Mesenchymal stem cell (in vitro differentiated cells and primary cell): ENCODE results near the gene BAIAP2.

Experiments used
- DNase-seq: peaks from one replicate; pipeline ENCODE4 v3.0.0-alpha.2; 2013
- H2AFZ ChIP-seq: one replicate; pipeline ENCODE4 v1.6.1; 2013; ENCODE audit warnings: low read depth, mild to moderate bottlenecking, control low read depth, inconsistent platforms, low read length, moderate library complexity
- H2AK5ac ChIP-seq: 2 replicates; pipeline ENCODE4 v1.6.1; 2013; ENCODE audit warnings: low read length, moderate library complexity, mild to moderate bottlenecking, inconsistent platforms; ENCODE audit not compliant: severe bottlenecking
- H2BK120ac ChIP-seq: one replicate; pipeline ENCODE4 v1.6.1; 2013; ENCODE audit warnings: low read depth, mild to moderate bottlenecking, inconsistent platforms, low read length, moderate library complexity
- H2BK12ac ChIP-seq, 2 experiments: one replicate each; pipeline ENCODE4 v1.6.1; 2013; ENCODE audit warnings: inconsistent platforms in 2 of 2, low read length in 2 of 2, mild to moderate bottlenecking in 2 of 2, moderate library complexity in 2 of 2, control low read depth in 1 of 2
- H2BK15ac ChIP-seq: one replicate; pipeline ENCODE4 v1.6.1; 2013; ENCODE audit warnings: mild to moderate bottlenecking, low read depth, inconsistent platforms; ENCODE audit not compliant: poor library complexity, severe bottlenecking
- H2BK5ac ChIP-seq: 2 replicates; pipeline ENCODE4 v1.6.1; 2013; ENCODE audit warnings: low read depth, mild to moderate bottlenecking, low read length, control low read depth, inconsistent platforms; ENCODE audit not compliant: poor library complexity, severe bottlenecking
- H3K14ac ChIP-seq, 2 experiments: one replicate each; pipeline ENCODE4 v1.6.1; 2013; ENCODE audit warnings: inconsistent platforms in 2 of 2, low read length in 2 of 2, control low read depth in 1 of 2, mild to moderate bottlenecking in 1 of 2, moderate library complexity in 1 of 2
- H3K18ac ChIP-seq, 2 experiments: one replicate each; pipeline ENCODE4 v1.6.1; 2013; ENCODE audit warnings: inconsistent platforms in 2 of 2, low read length in 2 of 2, control low read depth in 1 of 2, low read depth in 1 of 2, mild to moderate bottlenecking in 1 of 2
- H3K23ac ChIP-seq, 2 experiments: one replicate each; pipeline ENCODE4 v1.6.1; 2013; ENCODE audit warnings: inconsistent platforms in 2 of 2, low read length in 2 of 2, mild to moderate bottlenecking in 2 of 2, moderate library complexity in 2 of 2, control low read depth in 1 of 2
- H3K27ac ChIP-seq: 2 replicates; pipeline ENCODE4 v1.5.1; 2013; ENCODE audit warnings: mild to moderate bottlenecking, moderate library complexity, low read length, control low read depth, inconsistent platforms; ENCODE audit not compliant: poor library complexity, severe bottlenecking
- H3K27me3 ChIP-seq, 2 experiments: 2 replicates each; pipeline versions ENCODE4 v1.6.1 to v1.7.0; 2013; ENCODE audit warnings: low read length in 2 of 2, mild to moderate bottlenecking in 2 of 2, moderate library complexity in 2 of 2, control low read depth in 1 of 2, inconsistent platforms in 1 of 2; ENCODE audit not compliant: control insufficient read depth in 1 of 2, insufficient read depth in 1 of 2
- H3K36me3 ChIP-seq, 2 experiments: 2 replicates each; pipeline versions ENCODE4 v1.6.1 to v1.7.0; 2013; ENCODE audit warnings: low read length in 2 of 2, control low read depth in 1 of 2, inconsistent platforms in 1 of 2, low read depth in 1 of 2, mild to moderate bottlenecking in 1 of 2; ENCODE audit not compliant: insufficient read depth in 2 of 2, control insufficient read depth in 1 of 2
- H3K4ac ChIP-seq, 2 experiments: one replicate each; pipeline ENCODE4 v1.6.1; 2013; ENCODE audit warnings: inconsistent platforms in 2 of 2, low read length in 2 of 2, mild to moderate bottlenecking in 2 of 2, moderate library complexity in 2 of 2, control low read depth in 1 of 2, low read depth in 1 of 2
- H3K4me1 ChIP-seq: 2 replicates; pipeline ENCODE4 v1.6.1; 2013; ENCODE audit warnings: low read depth, low read length, control low read depth; ENCODE audit not compliant: control insufficient read depth, insufficient read depth
- H3K4me2 ChIP-seq: 2 replicates; pipeline ENCODE4 v1.6.1; 2013; ENCODE audit warnings: low read length, mild to moderate bottlenecking, inconsistent platforms; ENCODE audit not compliant: poor library complexity, severe bottlenecking
- H3K4me3 ChIP-seq, 2 experiments: 2 replicates each; pipeline versions ENCODE4 v1.5.1 to v1.7.0; 2013; ENCODE audit warnings: low read length in 2 of 2, mild to moderate bottlenecking in 2 of 2, control low read depth in 1 of 2, low read depth in 1 of 2; ENCODE audit not compliant: insufficient read depth in 1 of 2
- H3K79me1 ChIP-seq: replicated peaks from 2 replicates; pipeline ENCODE4 v1.6.1; 2013; ENCODE audit warnings: mild to moderate bottlenecking, control low read depth, low read length, inconsistent platforms; ENCODE audit not compliant: poor library complexity, severe bottlenecking
- H3K9ac ChIP-seq: 2 replicates; pipeline ENCODE4 v1.7.0; 2013; ENCODE audit warnings: mild to moderate bottlenecking, low read length, moderate library complexity
- H3K9me3 ChIP-seq: 2 replicates; pipeline ENCODE4 v1.7.0; 2013; ENCODE audit warnings: mild to moderate bottlenecking, low read length; ENCODE audit not compliant: control insufficient read depth
- H4K8ac ChIP-seq: one replicate; pipeline ENCODE4 v1.6.1; 2013; ENCODE audit warnings: inconsistent platforms, mild to moderate bottlenecking, low read length, moderate library complexity
- H4K91ac ChIP-seq: one replicate; pipeline ENCODE4 v1.6.1; 2013; ENCODE audit warnings: mild to moderate bottlenecking, low read length, inconsistent platforms
- WGBS: methylation state at CpG from one replicate; pipeline ENCODE4 v1.1.7; 2013; ENCODE audit warnings: mixed read lengths; 5-methylcytosine and 5-hydroxymethylcytosine counted together

BAIAP2 gene

GRCh38 chr17:81123052-81124048, 88.4 kb downstream of the BAIAP2 start:
- H3K23ac ChIP-seq = no peak overlapping the region
- H3K27ac ChIP-seq = no peak overlapping the region
- H4K91ac ChIP-seq = no peak overlapping the region
- no peak overlapping the region for H2AK5ac ChIP-seq
- no peak overlapping the region for H3K4me3 ChIP-seq
- H4K8ac ChIP-seq = no peak overlapping the region
- peaks cover 3 to 71% of the 10 kb centered on the region in 2 experiments for H3K27me3 ChIP-seq
- no peak overlapping the region for H2BK5ac ChIP-seq
- H3K4ac ChIP-seq = no peak overlapping the region
- no peak for DNase-seq
- no peaks in the 10 kb centered on the region for H3K36me3 ChIP-seq
- no peak overlapping the region for H3K4me2 ChIP-seq
- no peak overlapping the region for H2BK120ac ChIP-seq
- no peak overlapping the region for H2AFZ ChIP-seq
- H3K4me1 ChIP-seq = peaks cover 21% of the 10 kb centered on the region
- no peak overlapping the region for H2BK15ac ChIP-seq
- WGBS = 90% methylated on average over 39 of the region's 39 CpGs
- no peaks in the 10 kb centered on the region for H3K9me3 ChIP-seq
- no peaks in the 10 kb centered on the region for H3K79me1 ChIP-seq
- H3K14ac ChIP-seq = no peak overlapping the region
- no peak overlapping the region for H2BK12ac ChIP-seq
- H3K9ac ChIP-seq = no peak overlapping the region
- no peak overlapping the region for H3K18ac ChIP-seq

DNA sequence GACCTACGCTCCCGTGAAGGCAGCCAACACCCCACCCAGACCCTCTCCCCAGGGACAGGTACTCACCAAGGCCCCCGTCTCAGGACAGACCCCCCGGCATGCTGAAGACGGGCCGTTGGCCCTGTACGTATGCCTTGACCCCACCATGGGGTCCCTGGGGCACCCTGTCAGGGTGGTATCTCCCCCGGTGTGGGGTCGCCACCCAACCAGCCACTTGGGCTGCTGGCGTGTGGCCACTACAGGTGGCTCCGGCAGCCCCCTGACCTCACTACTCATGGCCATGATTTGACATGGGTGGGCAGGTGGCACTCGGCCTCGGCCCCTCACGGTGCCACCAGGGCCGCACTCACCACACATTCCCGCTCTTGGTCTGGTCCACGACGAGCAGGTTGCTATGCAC, 89.4 kb downstream of the BAIAP2 start:
- H2BK5ac ChIP-seq = no peak overlapping the region
- 94% methylated on average over 18 of the region's 18 CpGs for WGBS
- H2BK120ac ChIP-seq = no peak overlapping the region
- no peak overlapping the region for H3K27ac ChIP-seq
- no peak overlapping the region for H4K91ac ChIP-seq
- no peaks in the 10 kb centered on the region for H3K9me3 ChIP-seq
- no peak overlapping the region for H3K4me3 ChIP-seq
- no peak overlapping the region for H3K23ac ChIP-seq
- H4K8ac ChIP-seq = no peak overlapping the region
- no peak overlapping the region for H3K9ac ChIP-seq
- no peak overlapping the region for H2AFZ ChIP-seq
- H3K14ac ChIP-seq = no peak overlapping the region
- H2AK5ac ChIP-seq = no peak overlapping the region
- no peaks in the 10 kb centered on the region for H3K79me1 ChIP-seq
- DNase-seq = no peak
- H2BK12ac ChIP-seq = no peak overlapping the region
- no peak overlapping the region for H3K4ac ChIP-seq
- peaks cover 10% of the 10 kb centered on the region for H3K4me1 ChIP-seq
- no peak overlapping the region for H3K4me2 ChIP-seq
- H3K18ac ChIP-seq = no peak overlapping the region
- H3K36me3 ChIP-seq = no peaks in the 10 kb centered on the region
- peaks cover 3 to 66% of the 10 kb centered on the region in 2 experiments for H3K27me3 ChIP-seq
- H2BK15ac ChIP-seq = no peak overlapping the region

- Histone ChIP-seq H2BK5ac (no peak overlapping the region), H3K23ac (no peak overlapping the region), H3K14ac (no peak overlapping the region), H3K9ac (no peak overlapping the region), H2BK120ac (no peak overlapping the region), H3K27me3 (peaks cover 3 to 58% of the 10 kb centered on the region in 2 experiments), H3K18ac (no peak overlapping the region), H3K36me3 (no peaks in the 10 kb centered on the region), H3K4me1 (peaks cover 6% of the 10 kb centered on the region), H3K4ac (no peak overlapping the region), H2BK15ac (no peak overlapping the region), H4K91ac (no peak overlapping the region), H4K8ac (no peak overlapping the region), H2BK12ac (no peak overlapping the region), H3K79me1 (no peaks in the 10 kb centered on the region), H3K4me2 (no peak overlapping the region), H3K9me3 (no peaks in the 10 kb centered on the region), H3K27ac (no peak overlapping the region), H2AK5ac (no peak overlapping the region), H3K4me3 (no peak overlapping the region), H2AFZ (no peak overlapping the region)
- no peak for DNase-seq
- WGBS = 75% methylated on average over 13 of the region's 14 CpGs
These were observed 90.7 kb downstream of the BAIAP2 start for GRCh38 chr17:81125573-81126081.

GRCh38 chr17:81126281-81127132, 91.6 kb downstream of the BAIAP2 start:
- Histone ChIP-seq H2AFZ (no peak overlapping the region), H3K9me3 (no peaks in the 10 kb centered on the region), H3K79me1 (no peaks in the 10 kb centered on the region), H4K91ac (no peak overlapping the region), H3K4ac (no peak overlapping the region), H3K4me2 (no peak overlapping the region), H3K27me3 (peaks cover 3 to 50% of the 10 kb centered on the region in 2 experiments), H2BK5ac (no peak overlapping the region), H3K4me1 (peaks cover 6% of the 10 kb centered on the region), H2AK5ac (no peak overlapping the region), H2BK15ac (no peak overlapping the region), H4K8ac (no peak overlapping the region), H2BK120ac (no peak overlapping the region), H3K27ac (no peak overlapping the region), H3K36me3 (no peaks in the 10 kb centered on the region), H3K18ac (no peak overlapping the region), H3K14ac (no peak overlapping the region), H2BK12ac (no peak overlapping the region), H3K4me3 (no peak overlapping the region), H3K9ac (no peak overlapping the region), H3K23ac (no peak overlapping the region)
- no peak for DNase-seq
- WGBS = 82% methylated on average over 27 of the region's 34 CpGs
